Measurements from ENCODE around the gene SCN8A. TPM values are rescaled to one million over a fixed set of nuclear protein-coding genes. Genes with fewer than 3 reads are reported as not detected.

SCN8A gene
- total RNA-seq, 4 donors from 2014 or later, result 0.28 to 4.1 TPM; not detected in 2

GRCh38 chr12:51820526-51821439, 229.8 kb downstream of the SCN8A start:
- Histone ChIP-seq H3K36me3 (no peaks in the 10 kb centered on the region), H3K4me1 (peaks cover 0 to 21% (median 7%) of the 10 kb centered on the region in 4 donors), H3K27ac (peak overlapping the region; percentile 59 to 78 (median 66)), H3K27me3 (no peaks in the 10 kb centered on the region), H3K9me3 (no peaks in the 10 kb centered on the region), H3K4me3 (peak overlapping the region; percentile 51 to 59 (median 56))
- TF ChIP-seq POLR2A (IDR thresholded peaks at IDR 0.05), result no peak
- TF ChIP-seq CTCF (IDR thresholded peaks at IDR 0.05), result peak in 4 of 6 experiments; percentile 29 to 36 (median 30)
- peak; percentile 63 to 86 (median 65) for DNase-seq

- H3K36me3 ChIP-seq, result no peaks in the 10 kb centered on the region
- no peaks in the 10 kb centered on the region for H3K27me3 ChIP-seq
- peak overlapping the region; percentile 51 to 59 (median 56) for H3K4me3 ChIP-seq
These were observed 230.6 kb downstream of the SCN8A start for GRCh38 chr12:51821440-51822260.

DNA sequence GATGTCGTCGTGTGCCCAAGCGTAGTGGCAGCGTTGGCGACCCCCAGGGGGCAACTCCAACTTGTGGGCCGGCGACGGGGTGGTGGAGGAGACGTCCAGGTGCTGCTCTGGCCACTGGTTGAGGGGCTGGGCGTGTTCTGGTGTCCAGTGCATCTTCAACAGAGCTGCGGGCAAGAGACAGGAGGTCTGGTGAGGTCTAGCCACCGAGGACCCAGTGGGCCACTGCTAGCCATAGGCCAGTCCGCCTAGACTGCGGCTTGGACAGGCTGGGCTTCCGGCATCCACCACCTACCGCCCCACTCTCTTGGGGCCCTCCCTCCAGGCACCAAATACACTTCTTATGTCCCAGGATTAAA, 231.2 kb downstream of the SCN8A start:
- Histone ChIP-seq H3K4me3 (no peak overlapping the region), H3K4me1 (peaks cover 0 to 23% (median 7%) of the 10 kb centered on the region in 4 donors)

More at GRCh38 chr12:51821440-51822260, 230.6 kb downstream of the SCN8A start:
- H3K4me1 ChIP-seq, result peaks cover 0 to 21% (median 7%) of the 10 kb centered on the region in 4 donors
- H3K9me3 ChIP-seq, result no peaks in the 10 kb centered on the region
- peak overlapping the region; percentile 59 to 78 (median 66) for H3K27ac ChIP-seq
- no peak for DNase-seq
- TF ChIP-seq CTCF (IDR thresholded peaks at IDR 0.05) (no peak), POLR2A (IDR thresholded peaks at IDR 0.05) (no peak)

DNA sequence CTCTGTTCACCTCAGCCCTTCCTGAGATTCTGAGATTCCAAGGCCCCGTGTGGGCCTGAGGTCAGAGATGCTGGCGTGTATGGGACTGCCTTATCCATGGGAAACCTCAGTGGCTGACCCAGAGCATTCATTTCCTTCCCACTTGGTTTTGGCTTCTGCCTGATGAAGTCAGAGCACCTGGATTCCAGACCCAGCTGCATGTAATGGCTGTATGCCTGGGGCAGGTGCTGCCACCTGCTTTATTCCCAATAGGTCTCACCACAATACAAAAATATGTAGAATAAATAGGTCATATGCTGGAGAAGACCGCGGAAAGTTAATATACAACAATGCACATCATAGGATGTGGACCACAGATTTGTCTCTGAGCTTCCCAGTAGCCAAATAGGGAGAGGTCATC, 231.9 kb downstream of the SCN8A start:
- no peaks in the 10 kb centered on the region for H3K36me3 ChIP-seq
- H3K27ac ChIP-seq, result no peak overlapping the region
- H3K9me3 ChIP-seq, result no peaks in the 10 kb centered on the region
- no peak for DNase-seq
- peaks cover 0 to 30% (median 9%) of the 10 kb centered on the region in 4 donors for H3K4me1 ChIP-seq
- no peak overlapping the region for H3K4me3 ChIP-seq
- TF ChIP-seq CTCF (IDR thresholded peaks at IDR 0.05), result no peak
- no peak for TF ChIP-seq POLR2A (IDR thresholded peaks at IDR 0.05)
- H3K27me3 ChIP-seq, result no peaks in the 10 kb centered on the region

More for the DNA sequence above, 231.2 kb downstream of the SCN8A start:
- Histone ChIP-seq H3K9me3 (no peaks in the 10 kb centered on the region), H3K36me3 (no peaks in the 10 kb centered on the region), H3K27ac (no peak overlapping the region), H3K27me3 (no peaks in the 10 kb centered on the region)
- DNase-seq, result no peak
- TF ChIP-seq CTCF (IDR thresholded peaks at IDR 0.05) (no peak), POLR2A (IDR thresholded peaks at IDR 0.05) (no peak)

GRCh38 chr12:51823875-51824565, 233.0 kb downstream of the SCN8A start:
- H3K27me3 ChIP-seq, result no peaks in the 10 kb centered on the region
- no peak for TF ChIP-seq POLR2A (IDR thresholded peaks at IDR 0.05)
- peak in 4 of 6 experiments; percentile 23 to 68 (median 58) for TF ChIP-seq CTCF (IDR thresholded peaks at IDR 0.05)
- no peaks in the 10 kb centered on the region for H3K9me3 ChIP-seq
- peaks cover 0 to 28% (median 9%) of the 10 kb centered on the region in 4 donors for H3K4me1 ChIP-seq
- no peak overlapping the region for H3K27ac ChIP-seq
- DNase-seq, result peak in 1 of 3 donors; percentile 72
- no peaks in the 10 kb centered on the region for H3K36me3 ChIP-seq
- no peak overlapping the region for H3K4me3 ChIP-seq
